ENCODE results near the gene MRPL20.

DNA sequence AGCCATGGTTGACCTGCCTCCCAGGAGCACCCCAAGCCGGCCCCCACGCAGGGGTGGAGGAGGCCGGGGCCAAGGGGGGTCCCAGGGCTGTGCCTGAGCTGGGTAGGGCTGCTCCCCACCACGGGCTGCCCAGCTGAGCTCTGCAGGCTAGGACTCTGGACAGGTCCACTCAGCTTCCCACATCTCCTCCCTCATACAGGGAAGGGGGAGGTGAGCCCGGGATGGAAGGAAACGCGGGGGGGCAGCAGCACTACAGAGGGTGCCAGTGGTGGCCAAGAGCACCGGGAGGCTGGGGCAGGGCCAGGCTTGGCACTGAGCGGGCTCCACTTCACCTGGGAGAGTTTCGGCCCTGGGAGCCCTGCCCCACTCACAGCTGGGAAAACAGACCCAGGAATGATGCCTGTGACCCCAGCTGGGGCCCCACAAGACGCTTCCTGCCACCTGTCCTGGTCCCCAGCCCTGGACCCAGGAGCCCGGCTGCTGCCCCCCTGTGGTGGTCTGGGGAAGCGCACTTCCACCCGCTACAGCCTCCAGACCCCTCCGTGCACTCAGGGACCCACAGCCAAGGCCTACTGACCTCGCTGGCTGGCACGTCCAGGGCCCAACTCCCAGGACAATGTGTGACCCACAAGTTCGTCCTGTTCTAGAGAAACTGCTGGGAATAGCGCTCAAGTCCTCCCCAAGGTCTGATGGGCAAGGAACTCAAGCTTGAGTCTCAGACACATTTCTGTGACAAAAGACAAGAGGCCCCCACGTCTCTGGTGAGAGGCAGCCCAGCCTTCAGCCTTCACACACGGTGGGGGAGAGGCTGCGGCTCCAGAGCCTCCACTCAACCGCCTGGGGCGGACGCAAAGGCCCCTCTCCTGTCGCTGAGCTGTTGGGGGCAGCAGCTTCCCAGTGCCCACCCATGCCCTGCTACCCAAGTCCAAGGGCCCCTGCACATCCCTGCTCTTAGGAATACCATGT, 35.1 kb downstream of the MRPL20 start:
- TF ChIP-seq YY1 (IDR thresholded peaks at IDR 0.05; ENCODE audit: insufficient read depth, insufficient read length) (no peak), ZNF274 (IDR thresholded peaks at IDR 0.05; ENCODE audit: low read depth, low read length) (no peak)
